LoVo (cell line): ENCODE data around the gene MAT2B.
A peak's percentile ranks its signal among the peaks of the same experiment; 100 is the strongest.

Experiments used
- DNase-seq: peaks from one replicate; pipeline ENCODE4 v3.0.0-alpha.2; 2016; ENCODE audit warnings: low spot score

The MAT2B gene

DNA sequence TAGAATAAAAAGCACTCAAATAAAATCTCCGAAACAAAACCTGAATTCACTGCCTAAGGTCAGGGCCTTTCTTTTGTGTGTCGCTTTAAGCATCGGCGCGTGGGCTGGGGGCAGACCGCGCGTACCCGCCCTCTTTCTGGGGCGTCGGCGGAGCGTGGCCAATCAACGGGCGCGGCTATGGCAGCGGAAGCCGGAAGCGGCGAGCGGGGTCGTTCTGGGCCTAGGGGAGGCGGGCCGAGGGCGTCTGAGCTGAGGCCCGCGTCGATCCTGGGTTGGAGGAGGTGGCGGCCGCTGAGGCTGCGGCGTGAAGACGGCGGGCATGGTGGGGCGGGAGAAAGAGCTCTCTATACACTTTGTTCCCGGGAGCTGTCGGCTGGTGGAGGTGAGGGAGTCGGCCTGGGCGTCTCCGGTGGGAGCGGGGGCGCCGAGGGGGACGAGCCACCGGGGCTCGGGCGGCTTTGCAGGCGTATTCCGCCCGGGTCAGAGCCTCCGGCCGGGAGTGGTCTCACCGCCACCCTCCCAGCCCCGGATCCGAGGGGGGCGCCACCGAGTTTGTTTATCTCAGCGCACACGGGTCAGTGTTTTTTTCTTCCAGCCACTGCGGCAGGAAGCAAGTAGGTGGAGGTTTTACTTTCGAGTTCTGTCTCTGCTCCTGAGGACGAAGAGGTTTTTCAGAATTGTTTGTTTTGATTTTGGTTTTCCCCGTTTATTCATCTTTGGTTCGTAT lies at the start of gene MAT2B:
MAT2B (plus strand) TSS at position 252 of the 727 bp plus-strand sequence; CDS start at position 320, 68 bp downstream.
- DNase-seq = peak; percentile 97

DNA sequence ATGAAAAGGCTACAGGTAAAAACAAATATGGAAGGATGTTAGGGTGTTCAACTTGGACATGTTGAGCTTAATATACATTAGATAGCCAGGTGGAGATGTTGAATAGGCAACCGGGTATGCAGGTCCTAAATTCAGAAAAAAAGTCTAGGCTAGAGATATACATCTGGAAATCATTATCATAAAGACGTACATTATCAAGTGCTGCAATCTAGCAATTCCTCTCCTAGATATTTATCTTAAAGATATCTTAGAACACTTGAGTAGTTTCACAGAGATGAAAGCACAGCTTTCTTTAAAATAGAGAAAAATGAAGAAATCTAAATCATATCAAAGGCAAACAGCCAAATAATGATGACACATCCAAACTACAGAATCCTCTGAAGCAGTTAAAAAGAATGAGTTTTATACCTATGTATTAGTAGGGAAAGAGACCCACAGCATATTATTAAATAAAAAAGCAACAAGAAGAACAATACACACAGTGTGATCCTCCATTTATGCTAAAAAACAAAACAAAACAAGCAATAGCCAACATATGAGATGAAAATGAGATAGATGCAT lies 49.3 kb upstream of the MAT2B start:
- DNase-seq = no peak

GRCh38 chr5:163456840-163457239 lies 48.6 kb upstream of the MAT2B start:
- no peak for DNase-seq

DNA sequence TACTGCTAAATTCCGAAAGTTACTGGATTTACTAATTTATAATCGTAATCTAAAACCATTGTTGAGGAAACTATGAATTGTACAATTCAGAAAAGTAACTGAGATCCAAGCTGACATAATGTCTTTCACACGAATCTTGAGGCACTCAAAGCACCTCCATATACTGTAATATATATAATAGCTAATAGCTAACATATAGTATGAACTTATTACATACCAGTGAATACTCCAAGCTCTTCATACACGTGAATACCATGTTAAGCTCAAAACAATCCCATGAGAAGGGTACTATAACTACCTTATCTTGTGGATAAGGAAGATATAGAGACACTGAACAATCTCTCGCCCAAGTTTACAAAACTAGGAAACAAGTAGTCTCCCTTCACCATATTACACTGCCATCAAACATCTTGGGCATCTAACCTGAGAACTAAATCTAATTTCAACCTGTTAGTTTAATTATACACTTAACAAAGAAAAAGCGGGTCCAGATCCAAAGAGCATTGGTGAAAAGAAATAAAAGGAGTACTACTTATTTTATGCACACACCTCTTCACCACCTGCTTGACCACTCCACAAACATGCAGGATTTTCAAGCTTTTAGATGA lies 46.5 kb upstream of the MAT2B start:
- no peak for DNase-seq

- no peak for DNase-seq
Observed at GRCh38 chr5:163459462-163459818, 46.0 kb upstream of the MAT2B start.

- DNase-seq = peak; percentile 98
Observed at GRCh38 chr5:163459819-163460561, 45.4 kb upstream of the MAT2B start, which contains the start of gene NUDCD2. Gene NUDCD2, minus strand, starts transcription at chr5:163460102. Its CDS starts 52 bp downstream, at chr5:163460050.

DNA sequence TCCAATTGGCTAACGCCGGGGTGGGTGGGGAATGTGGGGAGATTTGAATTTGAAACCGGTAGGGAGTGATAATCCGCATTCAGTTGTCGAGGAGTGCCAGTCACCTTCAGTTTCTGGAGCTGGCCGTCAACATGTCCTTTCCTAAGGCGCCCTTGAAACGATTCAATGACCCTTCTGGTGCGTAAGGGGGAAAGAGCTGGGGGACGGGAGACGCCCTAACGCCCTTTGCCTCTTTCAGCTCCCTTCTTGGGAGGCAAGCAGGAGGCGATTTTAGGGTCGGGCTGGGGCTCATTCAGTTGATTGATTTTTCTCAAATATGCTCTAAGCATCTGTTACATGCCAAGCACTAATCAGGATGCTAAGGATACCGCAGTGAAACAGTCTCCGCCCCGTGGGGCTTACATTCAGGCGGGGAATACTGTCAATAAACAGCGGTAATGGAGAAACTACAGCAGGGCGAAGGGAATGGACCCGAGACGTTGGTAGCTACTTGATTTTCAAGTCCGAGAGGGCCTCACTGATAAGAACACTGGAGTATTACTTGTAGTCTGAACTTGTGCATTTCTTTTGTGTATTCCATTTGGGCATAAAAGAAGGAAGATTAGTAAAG lies 44.8 kb upstream of the MAT2B start, which contains the start of gene HMMR:
HMMR (plus strand) TSS at position 71 of the 610 bp plus-strand sequence; CDS start at position 132, 61 bp downstream.
- peak; percentile 16 for DNase-seq

DNA sequence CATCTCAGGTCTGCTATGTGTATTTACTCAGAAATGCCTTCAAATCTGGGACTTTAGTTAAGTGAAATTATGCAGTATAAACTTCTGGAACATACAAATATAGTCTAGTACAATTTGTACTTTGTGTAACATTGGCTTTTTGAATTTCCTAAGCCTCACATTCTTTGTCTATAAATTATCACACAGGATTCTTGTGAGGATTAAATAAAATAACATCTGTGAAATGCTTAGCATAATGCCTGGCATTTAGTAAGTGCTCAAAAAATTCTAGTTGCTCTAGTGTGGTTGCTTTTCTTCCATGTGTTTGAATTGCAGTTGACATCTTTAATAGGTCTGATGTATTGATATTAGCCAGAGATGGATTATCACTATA lies 42.4 kb upstream of the MAT2B start:
- no peak for DNase-seq

GRCh38 chr5:163467682-163468081 lies 37.7 kb upstream of the MAT2B start:
- no peak for DNase-seq

- peak; percentile 39 for DNase-seq
Observed at GRCh38 chr5:163473635-163474243, 31.7 kb upstream of the MAT2B start.

DNA sequence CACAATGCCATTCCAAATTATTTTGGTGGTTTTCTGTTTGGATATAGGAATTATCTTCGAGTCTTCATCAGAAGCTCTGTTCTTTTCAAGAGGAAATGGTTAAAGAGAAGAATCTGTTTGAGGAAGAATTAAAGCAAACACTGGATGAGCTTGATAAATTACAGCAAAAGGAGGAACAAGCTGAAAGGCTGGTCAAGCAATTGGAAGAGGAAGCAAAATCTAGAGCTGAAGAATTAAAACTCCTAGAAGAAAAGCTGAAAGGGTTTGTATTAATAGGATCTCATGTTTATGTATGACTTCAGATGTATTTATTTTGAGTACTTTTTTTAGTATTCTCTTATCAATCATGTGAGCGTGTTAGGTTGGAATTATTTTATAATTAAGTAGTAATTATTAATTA lies 30.0 kb upstream of the MAT2B start:
- DNase-seq = no peak

DNA sequence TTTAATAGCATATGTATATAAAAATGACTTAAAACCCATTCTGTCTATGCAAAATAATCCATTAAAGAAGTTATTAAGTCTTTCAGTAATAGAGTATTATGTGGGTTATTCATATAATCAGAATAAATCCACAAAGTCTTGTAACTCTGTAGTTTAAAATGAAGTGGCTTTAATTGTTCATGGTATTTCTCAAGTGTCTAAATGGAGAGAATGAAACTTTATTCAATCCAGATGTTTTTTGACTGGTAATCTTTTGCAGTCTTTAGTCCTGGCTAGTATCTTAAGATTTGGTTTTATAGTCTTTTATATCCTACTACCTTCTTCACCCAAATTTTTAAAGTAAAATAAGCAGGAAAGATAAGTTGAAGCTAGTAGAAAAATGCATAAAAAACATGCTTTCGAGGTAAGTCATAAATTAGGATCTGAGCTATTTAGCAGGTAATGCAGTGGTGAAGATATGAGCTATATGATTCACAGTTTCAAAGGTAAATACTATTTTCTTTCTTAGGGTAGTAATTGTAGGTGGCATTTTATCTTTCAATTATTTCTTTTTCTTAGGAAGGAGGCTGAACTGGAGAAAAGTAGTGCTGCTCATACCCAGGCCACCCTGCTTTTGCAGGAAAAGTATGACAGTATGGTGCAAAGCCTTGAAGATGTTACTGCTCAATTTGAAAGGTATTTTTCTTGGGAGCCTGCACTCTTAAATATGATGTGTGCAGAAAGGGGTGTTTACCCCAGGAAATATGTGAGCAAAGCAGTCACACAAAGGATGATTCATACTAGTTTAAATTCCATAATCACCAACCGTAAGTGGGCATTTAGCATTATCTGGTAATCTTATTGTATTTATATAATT lies 27.1 kb upstream of the MAT2B start:
- DNase-seq = no peak

GRCh38 chr5:163478982-163479271 lies 26.5 kb upstream of the MAT2B start:
- DNase-seq = no peak

DNA sequence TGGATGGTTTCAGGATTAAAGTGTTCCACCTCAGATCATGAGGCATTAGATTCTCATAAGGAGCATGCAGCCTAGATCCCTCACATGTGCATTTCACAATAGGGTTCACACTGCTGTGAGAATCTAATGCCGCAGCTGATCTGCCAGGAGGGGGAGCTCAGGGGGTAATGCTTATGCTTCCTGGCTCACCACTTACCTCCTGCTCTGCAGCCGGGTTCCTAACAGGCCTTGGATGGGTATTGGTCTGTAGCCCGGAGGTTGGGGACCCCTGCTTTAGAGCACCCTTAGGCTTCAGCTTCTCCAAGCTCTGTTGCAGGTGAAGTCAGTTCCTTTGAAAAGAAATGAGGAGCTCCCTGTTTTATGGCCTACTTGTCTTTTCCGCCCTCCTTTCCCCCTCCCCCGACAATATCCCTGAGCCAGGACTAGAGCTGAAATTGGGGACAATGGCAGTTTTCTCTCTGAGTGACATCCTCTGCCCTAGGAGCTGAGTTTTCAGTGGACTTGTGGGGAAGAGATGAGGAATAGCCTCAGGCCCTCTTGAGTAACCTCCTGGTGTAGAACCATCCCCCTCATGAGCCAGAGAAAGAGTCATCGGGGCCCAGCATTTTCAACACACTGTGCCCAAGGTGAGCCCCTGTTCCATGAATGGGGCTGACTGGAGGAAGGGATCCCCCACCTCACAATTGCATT lies 16.2 kb upstream of the MAT2B start:
- DNase-seq = no peak

DNA sequence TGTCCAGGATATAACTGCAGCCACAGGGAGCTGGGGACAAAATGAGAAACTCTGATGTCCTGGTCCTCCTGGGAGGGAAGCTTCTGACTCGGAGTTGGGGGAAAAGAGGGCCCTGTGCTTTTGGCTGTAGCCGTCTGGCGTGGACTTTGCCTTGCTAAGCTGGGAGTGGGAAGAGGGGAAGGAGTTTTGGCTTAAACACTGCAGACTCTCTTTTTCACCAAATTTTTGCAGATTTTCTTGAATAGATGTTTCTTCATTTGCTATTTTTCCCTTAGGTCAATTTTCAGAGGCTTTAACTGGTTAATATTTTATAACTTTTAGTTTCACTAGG lies 15.7 kb upstream of the MAT2B start:
- DNase-seq = no peak

DNA sequence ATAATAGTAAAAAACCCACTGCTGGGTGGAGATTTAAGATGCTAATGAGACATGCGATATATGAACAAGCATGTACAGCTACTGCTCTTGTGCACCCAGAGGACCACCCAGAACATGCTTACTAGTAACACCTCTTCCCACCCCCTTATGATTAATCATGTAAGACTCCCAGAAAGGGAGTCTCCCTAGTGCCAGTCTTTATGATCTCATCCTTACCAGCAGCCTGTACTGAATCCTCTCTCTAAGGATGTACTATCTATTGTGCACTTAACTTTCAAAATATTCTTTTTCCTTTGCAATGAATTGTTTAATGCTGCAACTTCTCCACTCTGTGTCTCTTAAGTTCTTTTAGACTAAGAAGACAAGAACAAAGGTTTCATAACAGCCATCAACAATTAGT lies 9.1 kb upstream of the MAT2B start:
- no peak for DNase-seq

GRCh38 chr5:163497315-163497714 lies 8.1 kb upstream of the MAT2B start:
- DNase-seq = no peak

DNA sequence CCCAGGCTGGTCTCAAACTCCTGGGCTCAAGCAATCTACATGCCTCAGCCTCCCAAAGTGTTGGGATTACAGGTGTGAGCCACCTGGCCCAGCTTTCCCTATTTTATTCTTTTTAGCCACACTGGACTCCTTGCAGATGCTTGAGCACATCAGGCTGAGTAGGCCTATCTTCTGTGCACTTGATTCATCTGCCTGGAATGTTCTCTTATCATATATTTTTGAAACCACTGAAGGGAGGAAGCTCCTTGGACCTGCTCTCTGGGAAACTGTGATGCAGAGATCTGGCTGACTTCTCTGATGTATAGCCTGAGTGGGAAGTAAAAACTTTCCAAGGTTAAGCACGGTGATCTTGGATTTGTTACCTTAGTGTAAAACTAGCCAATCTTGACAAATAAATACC lies 6.5 kb upstream of the MAT2B start:
- no peak for DNase-seq

- DNase-seq = no peak
Observed at GRCh38 chr5:163502521-163502920, 2.9 kb upstream of the MAT2B start.
